HEK293T (cell line): ENCODE data around the gene L3MBTL1.

Experiments
- CTCF ChIA-PET: fragments of 350-600 bp; formaldehyde crosslinking; extraction: SDS; loops from one replicate; lab custom pipeline; 2021; ENCODE audit warnings: antibody characterized with exemption, inconsistent platforms; lab: Yijun Ruan, JAX
- POLR2A ChIA-PET: fragments of 350-600 bp; formaldehyde crosslinking; extraction: SDS; loops from one replicate; lab custom pipeline; 2020; ENCODE audit warnings: antibody characterized with exemption, inconsistent platforms; lab: Yijun Ruan, JAX
- DNase-seq: peaks from one replicate; pipeline ENCODE4 v3.0.0; 2012; ENCODE audit warnings: mixed read lengths; ENCODE audit errors: extremely low spot score
- ARNT ChIP-seq: fragments of 450-650 bp; IDR thresholded peaks from 2 replicates; pipeline ENCODE4 v1.6.1; 2017; ENCODE audit warnings: mild to moderate bottlenecking
- BHLHE40 ChIP-seq: fragments of 450-650 bp; IDR thresholded peaks from 2 replicates; pipeline ENCODE4 v1.6.1; 2016; ENCODE audit warnings: mild to moderate bottlenecking, moderate library complexity, borderline replicate concordance
- CTBP1 ChIP-seq: fragments of 450-650 bp; IDR thresholded peaks from 2 replicates; pipeline ENCODE4 v1.6.1; 2016; ENCODE audit warnings: borderline replicate concordance
- ELF4 ChIP-seq: fragments of 450-650 bp; IDR thresholded peaks from 2 replicates; pipeline ENCODE4 v1.6.1; 2017; ENCODE audit warnings: antibody characterized with exemption
- FOXA1 ChIP-seq: fragments of 450-650 bp; IDR thresholded peaks from 2 replicates; pipeline ENCODE4 v1.6.1; 2016; ENCODE audit warnings: mild to moderate bottlenecking
- FOXK2 ChIP-seq: fragments of 450-650 bp; IDR thresholded peaks from 2 replicates; pipeline ENCODE4 v1.6.1; 2016; ENCODE audit warnings: mild to moderate bottlenecking
- FOXM1 ChIP-seq: fragments of 450-650 bp; IDR thresholded peaks from 2 replicates; pipeline ENCODE4 v1.6.1; 2017; ENCODE audit warnings: mild to moderate bottlenecking, borderline replicate concordance
- HDGF ChIP-seq: fragments of 450-650 bp; IDR thresholded peaks from 2 replicates; pipeline ENCODE4 v1.6.1; 2017; ENCODE audit warnings: antibody characterized with exemption, borderline replicate concordance
- L3MBTL2 ChIP-seq: fragments of 450-650 bp; conservative IDR thresholded peaks from 2 replicates; pipeline ENCODE4 v1.6.1; 2016; ENCODE audit warnings: mild to moderate bottlenecking
- LEF1 ChIP-seq: fragments of 450-650 bp; IDR thresholded peaks from 2 replicates; pipeline ENCODE4 v1.6.1; 2017; ENCODE audit warnings: mild to moderate bottlenecking, borderline replicate concordance
- NFRKB ChIP-seq: fragments of 450-650 bp; IDR thresholded peaks from 2 replicates; pipeline ENCODE4 v1.6.1; 2016; ENCODE audit warnings: mild to moderate bottlenecking, moderate library complexity
- SP1 ChIP-seq: fragments of 450-650 bp; IDR thresholded peaks from 2 replicates; pipeline ENCODE4 v1.6.1; 2017
- SUZ12 ChIP-seq: fragments of 450-650 bp; IDR thresholded peaks from 2 replicates; pipeline ENCODE4 v1.6.1; 2016; ENCODE audit warnings: mild to moderate bottlenecking
- TARDBP ChIP-seq: fragments of 450-650 bp; IDR thresholded peaks from 2 replicates; pipeline ENCODE4 v1.6.1; 2016
- ZNF384 ChIP-seq: fragments of 450-650 bp; IDR thresholded peaks from 2 replicates; pipeline ENCODE4 v1.6.1; 2016
- TF ChIP-seq, protein P1 (sequence below): fragments of 450-650 bp; IDR thresholded peaks from 2 replicates; pipeline ENCODE4 v1.6.1; 2016

L3MBTL1 gene

DNA sequence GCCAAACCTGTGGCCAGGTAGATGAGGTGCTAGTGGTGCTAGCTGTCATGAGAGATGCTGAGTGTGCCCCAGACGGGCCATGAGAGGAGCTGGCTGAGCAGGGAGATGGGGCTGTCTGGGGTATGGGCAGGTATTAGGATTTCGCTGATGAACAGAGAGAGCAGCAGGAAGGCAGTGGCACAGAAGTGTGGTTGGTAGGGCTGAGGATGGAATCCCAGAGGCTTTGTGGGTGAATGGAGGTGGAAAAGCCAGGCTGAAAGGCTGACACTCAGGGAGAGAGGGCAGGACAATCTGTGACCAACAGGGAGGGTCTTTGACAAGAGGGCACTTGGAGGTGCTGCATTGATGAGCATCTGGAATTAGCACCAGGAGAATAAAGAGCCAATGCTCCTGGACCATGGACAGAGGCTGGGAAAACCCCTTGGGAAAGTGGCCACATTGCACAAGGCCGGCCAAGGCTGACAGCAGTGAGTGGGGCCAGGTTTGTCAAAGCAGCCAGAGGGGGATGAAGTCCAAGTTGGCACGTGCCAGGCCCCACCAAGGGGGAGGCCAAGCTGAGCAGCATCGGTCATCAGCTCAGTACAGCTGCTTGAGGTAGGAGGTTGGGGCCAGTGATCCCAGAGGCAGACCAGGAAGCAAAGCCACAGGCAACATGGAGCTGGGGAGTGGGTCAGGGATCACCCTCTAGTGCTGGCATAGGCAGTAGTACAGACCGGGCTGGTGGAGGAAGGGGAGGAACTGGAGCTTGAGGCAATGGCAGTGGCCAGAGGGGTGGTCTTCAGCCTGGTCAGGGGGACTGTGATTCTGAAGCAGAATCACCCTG is 31.6 kb downstream of the L3MBTL1 start:
- TF ChIP-seq LEF1 (no peak), ELF4 (no peak), FOXM1 (no peak), ZNF384 (no peak), NFRKB (no peak), CTBP1 (no peak)
- TF ChIP-seq, protein P1, sequence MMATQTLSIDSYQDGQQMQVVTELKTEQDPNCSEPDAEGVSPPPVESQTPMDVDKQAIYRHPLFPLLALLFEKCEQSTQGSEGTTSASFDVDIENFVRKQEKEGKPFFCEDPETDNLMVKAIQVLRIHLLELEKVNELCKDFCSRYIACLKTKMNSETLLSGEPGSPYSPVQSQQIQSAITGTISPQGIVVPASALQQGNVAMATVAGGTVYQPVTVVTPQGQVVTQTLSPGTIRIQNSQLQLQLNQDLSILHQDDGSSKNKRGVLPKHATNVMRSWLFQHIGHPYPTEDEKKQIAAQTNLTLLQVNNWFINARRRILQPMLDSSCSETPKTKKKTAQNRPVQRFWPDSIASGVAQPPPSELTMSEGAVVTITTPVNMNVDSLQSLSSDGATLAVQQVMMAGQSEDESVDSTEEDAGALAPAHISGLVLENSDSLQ, result no peak
- ChIA-PET CTCF (interaction anchor here (0.8 to 2.3 kb wide), 3 partner anchors 8 to 153 kb away, joined by 3 to 10 read pairs (median 7); no protein-coding TSS in a partner anchor), POLR2A (interaction anchor here (1.4 kb wide), 1 partner anchor 52 kb away, joined by 4 read pairs; the partner anchor contains the start of gene IFT52)
- DNase-seq, result no peak

DNA sequence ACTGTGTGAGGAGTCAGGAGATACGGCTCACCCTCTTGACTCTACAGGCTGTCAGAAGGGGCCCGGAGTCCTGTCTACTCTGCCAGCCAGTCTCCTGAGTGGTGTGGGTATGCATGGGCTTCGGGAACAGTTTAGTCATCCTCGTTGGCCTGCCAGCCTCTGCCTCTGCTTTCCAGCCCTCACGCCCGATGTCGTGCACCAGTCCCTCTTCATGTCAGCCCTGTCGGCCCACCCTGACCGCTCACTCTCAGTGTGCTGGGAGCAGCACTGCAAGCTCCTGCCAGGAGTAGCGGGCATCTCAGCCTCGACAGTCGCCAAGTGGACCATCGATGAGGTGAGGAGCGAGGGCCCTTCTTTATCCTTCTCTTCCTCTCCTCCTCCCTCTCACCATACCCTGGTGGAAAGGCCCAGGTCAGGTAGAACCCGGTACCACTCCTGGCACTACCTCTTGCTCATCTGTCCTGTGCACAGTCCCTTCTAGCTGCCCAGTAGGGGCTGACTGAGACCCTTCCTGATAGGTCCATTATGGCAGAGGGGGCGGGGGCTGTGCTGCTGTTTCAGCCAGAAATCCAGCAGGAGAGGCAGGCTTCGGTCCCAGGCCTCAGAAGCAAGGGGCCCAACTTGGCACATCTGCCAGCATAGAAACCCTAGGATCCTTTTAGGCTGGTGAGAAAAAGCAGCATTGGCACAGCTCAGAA is 32.6 kb downstream of the L3MBTL1 start:
- TF ChIP-seq FOXA1, result no peak
- no peak for TF ChIP-seq BHLHE40
- no peak for TF ChIP-seq HDGF
- no peak for TF ChIP-seq L3MBTL2
- TF ChIP-seq NFRKB, result no peak
- TF ChIP-seq, protein P1, result no peak
- no peak for TF ChIP-seq LEF1
- TF ChIP-seq ELF4, result no peak
- no peak for TF ChIP-seq SP1
- TF ChIP-seq TARDBP, result no peak
- no peak for TF ChIP-seq FOXK2
- TF ChIP-seq CTBP1, result no peak
- TF ChIP-seq ARNT, result no peak
- TF ChIP-seq ZNF384, result no peak
- DNase-seq, result no peak
- POLR2A ChIA-PET, result interaction anchor here (1.4 kb wide), 1 partner anchor 51 kb away, joined by 4 read pairs; the partner anchor contains the start of gene IFT52
- CTCF ChIA-PET, result interaction anchor here (0.5 to 0.8 kb wide), 2 partner anchors 9 to 328 kb away, joined by 3 to 4 read pairs; no protein-coding TSS in a partner anchor

DNA sequence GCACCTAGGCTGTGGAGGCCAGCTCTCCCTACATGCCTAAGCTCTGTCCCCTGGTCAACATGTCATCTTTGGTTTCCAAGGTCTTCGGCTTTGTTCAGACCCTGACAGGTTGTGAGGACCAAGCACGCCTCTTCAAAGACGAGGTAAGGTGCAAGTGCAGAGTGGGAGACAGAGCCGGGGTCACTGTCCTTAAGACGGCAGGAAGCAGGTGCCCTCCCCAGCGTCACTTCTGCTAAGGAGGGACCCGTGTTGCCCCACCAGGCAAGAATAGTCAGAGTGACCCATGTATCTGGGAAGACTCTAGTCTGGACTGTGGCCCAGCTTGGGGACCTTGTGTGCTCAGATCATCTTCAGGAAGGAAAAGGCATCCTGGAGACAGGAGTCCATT is 33.2 kb downstream of the L3MBTL1 start:
- ChIA-PET POLR2A (no interaction called here), CTCF (interaction anchor here (0.5 kb wide), 1 partner anchor 328 kb away, joined by 4 read pairs; no protein-coding TSS in a partner anchor)
- no peak for TF ChIP-seq SP1
- TF ChIP-seq NFRKB, result no peak
- TF ChIP-seq, protein P1, result no peak
- no peak for TF ChIP-seq HDGF
- TF ChIP-seq FOXA1, result no peak
- TF ChIP-seq LEF1, result no peak
- no peak for TF ChIP-seq ELF4
- DNase-seq, result no peak

DNA sequence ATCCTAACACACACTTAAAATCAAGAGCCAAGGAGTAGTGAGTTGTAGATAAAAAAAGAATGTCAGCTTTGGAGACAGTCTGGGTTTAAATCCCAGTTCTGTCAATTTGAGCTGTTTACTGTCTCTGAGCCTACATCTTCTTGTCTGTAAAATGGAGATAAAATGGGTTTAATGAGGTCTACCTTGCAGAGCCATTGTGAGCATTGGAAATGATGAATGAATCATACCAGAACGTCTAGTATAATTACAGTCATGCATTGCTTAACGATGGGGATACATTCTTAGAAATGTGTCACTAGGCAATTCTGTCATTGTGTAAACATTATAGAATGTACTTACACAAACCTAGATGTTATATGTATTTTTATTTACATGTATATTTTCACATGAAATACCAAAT is 33.7 kb downstream of the L3MBTL1 start:
- no peak for DNase-seq
- ChIA-PET CTCF (no interaction called here), POLR2A (no interaction called here)
- TF ChIP-seq SP1 (no peak), ZNF384 (no peak), BHLHE40 (no peak), CTBP1 (no peak), ARNT (no peak), L3MBTL2 (no peak), HDGF (no peak), ELF4 (no peak)

DNA sequence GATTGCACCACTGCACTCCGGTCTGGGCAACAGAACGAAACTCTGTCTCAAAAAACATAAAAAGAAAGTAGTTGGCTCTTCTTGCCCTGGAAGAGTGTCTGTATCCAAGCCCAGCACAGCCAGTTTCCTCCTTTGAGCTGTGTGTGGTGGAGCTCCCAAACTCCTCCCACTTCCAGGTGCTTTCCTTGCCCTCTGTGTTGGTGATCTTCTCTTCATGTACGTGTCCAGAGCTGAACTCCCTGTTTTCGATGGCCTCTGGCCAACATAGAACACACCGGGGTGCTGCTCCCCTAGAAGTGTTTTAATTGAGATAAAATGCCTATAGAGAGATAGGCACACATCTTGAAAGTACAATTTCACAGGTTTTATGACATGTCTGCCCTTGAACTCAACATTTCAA is 34.7 kb downstream of the L3MBTL1 start:
- ChIA-PET POLR2A (no interaction called here), CTCF (interaction anchor here (0.7 kb wide), 1 partner anchor 697 kb away, joined by 3 read pairs; no protein-coding TSS in a partner anchor)
- TF ChIP-seq, protein P1, result no peak
- TF ChIP-seq NFRKB, result no peak
- TF ChIP-seq LEF1, result no peak
- TF ChIP-seq ELF4, result no peak
- TF ChIP-seq HDGF, result no peak
- TF ChIP-seq BHLHE40, result no peak
- TF ChIP-seq CTBP1, result no peak
- TF ChIP-seq ARNT, result no peak
- TF ChIP-seq ZNF384, result no peak
- TF ChIP-seq SP1, result no peak
- no peak for TF ChIP-seq FOXM1
- TF ChIP-seq L3MBTL2, result no peak
- no peak for TF ChIP-seq SUZ12
- no peak for TF ChIP-seq FOXK2
- no peak for TF ChIP-seq FOXA1
- DNase-seq, result no peak
